ENCODE measurements around the gene CYP4Z1.

DNA sequence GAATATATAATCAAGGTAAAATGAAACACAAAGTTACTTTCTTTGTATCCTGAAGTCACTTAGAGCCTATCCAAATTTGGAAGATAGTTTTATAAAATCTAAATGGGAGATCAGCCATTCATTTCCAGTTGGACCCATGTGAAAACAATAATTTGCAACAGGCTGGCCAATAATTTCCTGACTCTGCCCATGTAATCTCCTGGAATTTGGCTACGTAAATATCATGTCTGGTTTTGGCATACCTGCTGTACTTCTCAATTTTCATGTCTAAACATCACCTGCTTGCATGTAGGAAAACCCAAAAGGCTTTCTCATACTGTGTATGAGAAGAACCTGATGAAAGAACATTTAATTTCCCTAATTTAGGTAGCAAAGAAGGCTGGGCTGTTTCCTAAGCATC lies 7.7 kb upstream of the CYP4Z1 start:
- TF ChIP-seq YY1 (IDR thresholded peaks at IDR 0.05; ENCODE audit: insufficient read depth, insufficient read length) (no peak), ZNF274 (IDR thresholded peaks at IDR 0.05; ENCODE audit: low read depth, low read length) (no peak), SUZ12 (IDR thresholded peaks at IDR 0.05; ENCODE audit: extremely low read depth, insufficient read depth, insufficient read length) (no peak)
